ENCODE results near the gene FLYWCH1. TPM values are rescaled to one million over a fixed set of nuclear protein-coding genes. Genes with fewer than 3 reads are reported as not detected.

The FLYWCH1 gene
- total and polyA plus RNA-seq, 2 donors (not counting 1 experiment from before 2014, with no cell fraction given): 12.0 to 58.5 TPM

DNA sequence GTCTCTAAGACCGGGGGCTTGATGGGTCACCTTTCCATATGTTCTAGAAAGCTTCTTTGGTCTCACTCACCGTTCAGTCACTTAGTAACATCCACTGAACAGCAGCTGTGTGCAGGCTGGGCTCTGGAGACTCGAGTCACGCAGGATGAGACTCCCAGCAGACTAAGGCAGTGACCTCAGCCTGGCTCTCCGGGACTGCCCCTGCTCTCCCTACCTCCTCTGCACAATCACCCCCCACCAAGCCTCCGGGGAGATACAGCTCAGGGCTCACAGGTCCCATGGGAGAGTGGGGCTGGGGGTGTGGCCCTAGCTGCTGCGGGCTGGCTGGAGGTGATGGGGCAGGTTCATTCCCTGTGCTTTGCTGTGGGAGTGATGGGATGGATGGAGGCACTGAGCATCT is 14.6 kb upstream of the FLYWCH1 start:
- Histone ChIP-seq H3K4me2 (ENCODE audit: extremely low read depth, insufficient read depth, low read length) (no peak overlapping the region), H3K27ac (ENCODE audit: insufficient read depth, low read length) (no peak overlapping the region), H3K27me3 (ENCODE audit: control insufficient read depth, insufficient read depth, low read length) (no peaks in the 10 kb centered on the region), H4K20me1 (ENCODE audit: control insufficient read depth, extremely low read depth, insufficient read depth, low read length) (no peaks in the 10 kb centered on the region), H3K4me3 (replicated peaks in 1 of 4; ENCODE audit: control extremely low read depth in 1 of 4, insufficient read depth in 1 of 4, low read depth in 3 of 4, low read length in 4 of 4) (no peak overlapping the region), H3K36me3 (ENCODE audit: control insufficient read depth, insufficient read depth, low read length) (peaks cover 10% of the 10 kb centered on the region), H2AFZ (ENCODE audit: low read length) (no peak overlapping the region), H3K9me3 (ENCODE audit: control insufficient read depth, insufficient read depth, low read depth, low read length) (no peaks in the 10 kb centered on the region), H3K9ac (ENCODE audit: insufficient read depth, low read length) (no peak overlapping the region), H3K4me1 (ENCODE audit: control insufficient read depth, extremely low read depth, insufficient read depth, low read length) (no peaks in the 10 kb centered on the region), H3K79me2 (ENCODE audit: control insufficient read depth, insufficient read depth, low read length) (no peaks in the 10 kb centered on the region)
- DNase-seq (ENCODE audit: low read depth in 2 of 2): no peak
- no peak for TF ChIP-seq EZH2 (IDR thresholded peaks at IDR 0.05; ENCODE audit: low read length, missing control alignments)
- TF ChIP-seq, protein P1, sequence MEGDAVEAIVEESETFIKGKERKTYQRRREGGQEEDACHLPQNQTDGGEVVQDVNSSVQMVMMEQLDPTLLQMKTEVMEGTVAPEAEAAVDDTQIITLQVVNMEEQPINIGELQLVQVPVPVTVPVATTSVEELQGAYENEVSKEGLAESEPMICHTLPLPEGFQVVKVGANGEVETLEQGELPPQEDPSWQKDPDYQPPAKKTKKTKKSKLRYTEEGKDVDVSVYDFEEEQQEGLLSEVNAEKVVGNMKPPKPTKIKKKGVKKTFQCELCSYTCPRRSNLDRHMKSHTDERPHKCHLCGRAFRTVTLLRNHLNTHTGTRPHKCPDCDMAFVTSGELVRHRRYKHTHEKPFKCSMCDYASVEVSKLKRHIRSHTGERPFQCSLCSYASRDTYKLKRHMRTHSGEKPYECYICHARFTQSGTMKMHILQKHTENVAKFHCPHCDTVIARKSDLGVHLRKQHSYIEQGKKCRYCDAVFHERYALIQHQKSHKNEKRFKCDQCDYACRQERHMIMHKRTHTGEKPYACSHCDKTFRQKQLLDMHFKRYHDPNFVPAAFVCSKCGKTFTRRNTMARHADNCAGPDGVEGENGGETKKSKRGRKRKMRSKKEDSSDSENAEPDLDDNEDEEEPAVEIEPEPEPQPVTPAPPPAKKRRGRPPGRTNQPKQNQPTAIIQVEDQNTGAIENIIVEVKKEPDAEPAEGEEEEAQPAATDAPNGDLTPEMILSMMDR (conservative IDR thresholded peaks at IDR 0.05 in 1 of 2, IDR thresholded peaks at IDR 0.05 in 1 of 2; ENCODE audit: low read depth in 1 of 2, low read length in 2 of 2): no peak

DNA sequence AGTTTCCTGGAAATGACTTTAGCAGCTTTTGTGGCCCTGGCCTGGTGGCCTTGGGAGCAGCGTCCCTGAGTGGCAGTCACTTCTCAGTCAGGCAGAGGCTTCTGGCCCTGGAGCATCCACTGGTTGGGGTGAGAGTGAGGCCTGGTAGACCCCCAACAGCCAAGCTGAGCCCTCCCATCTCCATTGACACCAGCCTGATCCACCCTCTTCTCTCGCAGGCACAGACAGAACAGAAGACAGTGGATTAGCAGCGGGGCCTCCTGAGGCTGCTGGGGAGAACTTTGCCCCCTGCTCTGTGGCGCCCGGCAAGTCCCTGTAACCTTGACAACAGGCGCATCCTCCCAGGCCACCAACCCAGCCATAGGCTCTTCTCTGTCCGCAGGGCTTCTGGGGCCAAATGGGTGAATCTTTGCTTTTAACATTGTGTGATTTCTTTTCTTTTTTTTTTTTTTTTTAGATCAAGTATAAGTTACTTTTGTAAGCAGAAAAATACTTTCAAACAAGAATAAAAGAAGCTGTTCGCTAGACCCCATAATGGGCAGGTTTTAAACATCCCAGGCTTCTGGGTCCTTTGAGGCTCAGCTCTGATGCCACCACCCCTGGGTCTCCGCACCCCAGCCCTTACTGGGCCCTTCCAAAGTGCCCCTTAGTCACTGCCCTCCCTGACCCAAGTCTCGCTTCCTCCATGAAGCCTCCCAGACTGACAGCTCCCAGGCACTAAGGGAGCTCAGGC is 12.7 kb upstream of the FLYWCH1 start:
- Histone ChIP-seq H3K4me2 (ENCODE audit: extremely low read depth, insufficient read depth, low read length) (no peak overlapping the region), H3K4me1 (ENCODE audit: control insufficient read depth, extremely low read depth, insufficient read depth, low read length) (peaks cover 3% of the 10 kb centered on the region), H3K27ac (ENCODE audit: insufficient read depth, low read length) (no peak overlapping the region), H3K4me3 (replicated peaks in 1 of 4; ENCODE audit: control extremely low read depth in 1 of 4, insufficient read depth in 1 of 4, low read depth in 3 of 4, low read length in 4 of 4) (no peak overlapping the region), H4K20me1 (ENCODE audit: control insufficient read depth, extremely low read depth, insufficient read depth, low read length) (no peaks in the 10 kb centered on the region), H3K9ac (ENCODE audit: insufficient read depth, low read length) (no peak overlapping the region), H3K27me3 (ENCODE audit: control insufficient read depth, insufficient read depth, low read length) (no peaks in the 10 kb centered on the region), H3K79me2 (ENCODE audit: control insufficient read depth, insufficient read depth, low read length) (no peaks in the 10 kb centered on the region), H3K36me3 (ENCODE audit: control insufficient read depth, insufficient read depth, low read length) (peaks cover 10% of the 10 kb centered on the region), H2AFZ (ENCODE audit: low read length) (no peak overlapping the region), H3K9me3 (ENCODE audit: control insufficient read depth, insufficient read depth, low read depth, low read length) (no peaks in the 10 kb centered on the region)
- no peak for DNase-seq (ENCODE audit: low read depth in 2 of 2)
- TF ChIP-seq, protein P1 (conservative IDR thresholded peaks at IDR 0.05 in 1 of 2, IDR thresholded peaks at IDR 0.05 in 1 of 2; ENCODE audit: low read depth in 1 of 2, low read length in 2 of 2): no peak
- TF ChIP-seq EZH2 (IDR thresholded peaks at IDR 0.05; ENCODE audit: low read length, missing control alignments): no peak

DNA sequence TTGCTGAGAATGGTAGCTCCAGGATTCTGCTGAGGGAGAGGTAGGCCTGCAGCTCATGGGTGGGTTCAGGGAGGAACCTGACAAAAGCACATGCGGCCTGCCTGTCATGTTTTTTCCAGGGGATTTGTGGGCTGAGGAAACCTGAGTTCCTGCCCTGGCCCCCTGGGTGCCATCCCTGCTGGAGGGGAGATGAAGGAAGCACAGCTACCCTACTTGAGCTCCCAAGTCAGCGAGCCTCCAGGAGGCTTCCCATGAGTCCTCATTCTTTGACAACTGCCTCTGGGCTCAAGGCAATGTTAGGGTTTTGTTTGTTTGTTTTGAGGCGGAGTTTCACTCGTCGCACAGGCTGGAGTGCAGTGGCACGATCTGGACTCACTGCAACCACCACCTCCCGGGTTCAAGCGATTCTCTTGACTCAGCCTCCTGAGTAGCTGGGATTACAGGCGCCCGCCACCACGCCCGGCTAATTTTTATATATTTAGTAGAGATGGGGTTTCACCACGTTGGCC is 12.1 kb upstream of the FLYWCH1 start:
- DNase-seq (ENCODE audit: low read depth in 2 of 2): no peak
- Histone ChIP-seq H3K9me3 (ENCODE audit: control insufficient read depth, insufficient read depth, low read depth, low read length) (no peaks in the 10 kb centered on the region), H3K4me2 (ENCODE audit: extremely low read depth, insufficient read depth, low read length) (no peak overlapping the region)

More for the DNA sequence above, 12.1 kb upstream of the FLYWCH1 start:
- Histone ChIP-seq H3K36me3 (ENCODE audit: control insufficient read depth, insufficient read depth, low read length) (peaks cover 10% of the 10 kb centered on the region), H3K4me3 (replicated peaks in 1 of 4; ENCODE audit: control extremely low read depth in 1 of 4, insufficient read depth in 1 of 4, low read depth in 3 of 4, low read length in 4 of 4) (no peak overlapping the region), H3K27me3 (ENCODE audit: control insufficient read depth, insufficient read depth, low read length) (no peaks in the 10 kb centered on the region), H3K9ac (ENCODE audit: insufficient read depth, low read length) (no peak overlapping the region), H3K79me2 (ENCODE audit: control insufficient read depth, insufficient read depth, low read length) (no peaks in the 10 kb centered on the region), H2AFZ (ENCODE audit: low read length) (no peak overlapping the region), H3K4me1 (ENCODE audit: control insufficient read depth, extremely low read depth, insufficient read depth, low read length) (peaks cover 3% of the 10 kb centered on the region), H4K20me1 (ENCODE audit: control insufficient read depth, extremely low read depth, insufficient read depth, low read length) (no peaks in the 10 kb centered on the region), H3K27ac (ENCODE audit: insufficient read depth, low read length) (no peak overlapping the region)
- no peak for TF ChIP-seq EZH2 (IDR thresholded peaks at IDR 0.05; ENCODE audit: low read length, missing control alignments)
- TF ChIP-seq, protein P1 (conservative IDR thresholded peaks at IDR 0.05 in 1 of 2, IDR thresholded peaks at IDR 0.05 in 1 of 2; ENCODE audit: low read depth in 1 of 2, low read length in 2 of 2): no peak

Measured in fibroblast of lung (primary cell).